Endothelial cell of hepatic sinusoid (primary cell): Measurements from ENCODE around the gene TNK1.

Experiments
- in situ Hi-C: cut with HindIII; loops from 2 replicates; pipeline ENCODE4 v1.10.0; 2017; ENCODE audit warnings: low sequenced_read_pairs

TNK1 gene

DNA sequence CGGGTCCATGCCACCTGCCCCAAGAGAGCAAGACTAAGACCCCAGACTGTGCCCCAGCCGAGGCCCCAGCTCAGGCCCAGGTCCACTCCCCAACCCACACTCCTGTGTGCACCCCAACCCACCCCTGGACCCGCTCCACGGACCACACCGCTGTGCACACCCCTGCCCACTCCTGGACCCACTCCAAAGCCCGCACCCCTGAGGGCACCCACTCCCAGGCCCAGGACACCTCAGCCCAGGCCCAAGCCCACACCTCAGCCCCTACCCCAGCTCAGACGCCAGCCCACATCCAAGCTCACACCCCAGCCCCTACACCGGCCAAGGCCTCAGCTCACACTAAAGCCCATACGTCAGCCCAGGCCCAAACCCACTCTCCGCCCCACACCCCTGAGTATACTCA, 48.8 kb downstream of the TNK1 start:
- in situ Hi-C loops = loop anchor here (5.0 kb wide), 2 partner anchors 42 to 48 kb away; partner anchors contain the start of gene ZBTB4

DNA sequence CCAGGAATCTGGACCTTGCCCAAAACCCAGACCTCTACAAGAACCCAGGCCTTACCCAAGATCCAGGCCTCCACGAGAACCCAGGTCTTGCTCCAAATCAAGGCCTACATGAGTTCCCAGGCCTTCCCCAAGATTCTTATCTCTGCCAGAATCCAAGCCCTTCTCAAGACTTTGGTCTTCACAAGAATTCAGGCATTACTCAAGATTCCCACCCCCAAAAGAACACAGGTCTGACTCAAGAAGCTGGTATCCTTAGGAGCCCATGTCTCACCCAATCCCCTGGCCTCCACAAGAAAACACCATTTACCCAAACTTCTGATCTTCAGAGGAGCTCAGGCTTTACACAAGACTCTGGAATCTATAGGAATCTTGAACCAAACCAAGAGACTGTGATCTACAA, 50.3 kb downstream of the TNK1 start:
- in situ Hi-C loops = loop anchor here (5.0 kb wide), 2 partner anchors 44 to 46 kb away; partner anchors contain the start of gene ZBTB4

DNA sequence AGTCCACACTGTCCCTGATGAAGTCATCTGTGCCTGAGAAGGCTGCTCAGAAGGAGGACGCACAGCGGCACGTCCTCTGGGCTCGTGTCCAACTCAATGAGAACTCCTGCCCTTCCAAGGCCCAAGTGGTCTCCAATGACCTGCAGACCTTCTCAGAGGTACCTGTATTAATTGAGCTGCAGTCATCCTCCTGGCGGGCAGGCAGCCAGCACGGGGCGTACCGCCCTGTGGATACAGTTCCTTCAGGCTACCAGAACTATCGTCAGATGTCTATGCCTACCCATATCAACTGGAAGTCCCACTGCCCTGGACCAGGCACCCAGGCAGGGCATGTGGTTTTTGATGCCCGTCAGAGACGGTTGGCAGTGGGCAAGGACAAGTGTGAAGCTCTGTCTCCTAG, 51.4 kb downstream of the TNK1 start:
- in situ Hi-C loops = loop anchor here (5.0 kb wide), 2 partner anchors 45 kb away; partner anchors contain the start of gene ZBTB4

GRCh38 chr17:7435676-7436555, 55.0 kb downstream of the TNK1 start:
- in situ Hi-C loops = no loop called here

- in situ Hi-C loops = no loop called here
Measured at GRCh38 chr17:7436556-7437368, 55.9 kb downstream of the TNK1 start.

- in situ Hi-C loops = no loop called here
Measured at GRCh38 chr17:7437369-7437863, 56.5 kb downstream of the TNK1 start.

DNA sequence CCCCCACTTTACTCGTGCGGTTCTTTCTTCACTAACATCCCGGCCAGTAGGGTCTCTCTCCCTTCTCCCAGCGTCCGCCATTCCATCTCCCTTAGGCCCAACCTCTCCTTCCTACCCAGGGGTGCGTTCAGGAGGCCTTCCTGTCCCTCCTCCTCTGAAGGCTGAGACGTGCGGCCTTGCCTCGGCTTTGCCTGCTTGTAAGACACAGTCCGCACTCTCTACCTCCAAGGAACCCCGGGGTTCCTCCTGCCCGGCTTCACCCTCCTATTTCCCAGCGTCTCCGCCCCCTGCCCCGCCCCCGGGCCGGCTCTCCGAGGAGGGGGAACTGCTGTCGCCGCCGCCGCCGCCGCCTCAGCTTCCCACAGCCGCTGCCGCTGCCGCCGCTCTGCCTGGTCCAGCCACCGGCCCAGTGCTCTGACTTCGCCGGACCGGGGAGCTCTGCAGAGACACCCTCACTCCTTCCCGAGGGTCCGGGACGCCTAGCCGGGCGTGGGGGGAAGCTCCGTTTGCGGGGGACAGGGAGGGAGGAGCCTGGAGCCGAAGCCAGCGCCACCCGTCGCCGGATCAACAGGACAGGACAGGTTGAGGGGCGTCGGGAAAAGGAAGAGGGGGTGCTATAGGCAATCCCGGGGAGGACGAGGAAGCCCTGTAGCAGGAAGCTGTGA, 57.2 kb downstream of the TNK1 start:
- in situ Hi-C loops = no loop called here

- in situ Hi-C loops = no loop called here
Measured at GRCh38 chr17:7438656-7439460, 58.0 kb downstream of the TNK1 start.
